Smooth muscle cell (in vitro differentiated cells): ENCODE results near the gene SRL. TPM values are rescaled to one million over a fixed set of nuclear protein-coding genes. Genes with fewer than 3 reads are reported as not detected.

Experiments used
- DNase-seq: peaks from one replicate; lab custom pipeline; 2025; ENCODE audit not compliant: unreplicated experiment; lab: John Stamatoyannopoulos, UW
- H2AFZ ChIP-seq: fragments of 200-600 bp; sonication (generic); 2 replicates; pipeline ENCODE4 v1.6.0; 2016; ENCODE audit warnings: antibody characterized with exemption, low read depth, mild to moderate bottlenecking
- H3F3A ChIP-seq: fragments of 200-600 bp; sonication (generic); 2 replicates; pipeline ENCODE4 v1.6.0; 2017; ENCODE audit warnings: antibody characterized with exemption, low read depth
- H3K27ac ChIP-seq: fragments of 200-600 bp; sonication (generic); 2 replicates; pipeline ENCODE4 v1.5.1; 2016; ENCODE audit warnings: low read depth, mild to moderate bottlenecking
- H3K27me3 ChIP-seq: fragments of 200-600 bp; sonication (generic); 2 replicates; pipeline ENCODE4 v1.6.1; 2016; ENCODE audit warnings: low read depth, mild to moderate bottlenecking
- H3K36me3 ChIP-seq: fragments of 200-600 bp; sonication (generic); 2 replicates; pipeline ENCODE4 v1.5.1; 2016; ENCODE audit warnings: low read depth
- H3K4me1 ChIP-seq: fragments of 200-600 bp; sonication (generic); 2 replicates; pipeline ENCODE4 v1.5.1; 2016; ENCODE audit warnings: low read depth
- H3K4me2 ChIP-seq: fragments of 200-600 bp; sonication (generic); 2 replicates; pipeline ENCODE4 v1.6.0; 2016; ENCODE audit warnings: mild to moderate bottlenecking
- H3K4me3 ChIP-seq: fragments of 200-600 bp; sonication (generic); 2 replicates; pipeline ENCODE4 v1.5.1; 2016; ENCODE audit warnings: mild to moderate bottlenecking
- H3K79me2 ChIP-seq: fragments of 200-600 bp; sonication (generic); 2 replicates; pipeline ENCODE4 v1.6.0; 2016; ENCODE audit warnings: low read depth, mild to moderate bottlenecking
- H3K9ac ChIP-seq: fragments of 200-600 bp; sonication (generic); 2 replicates; pipeline ENCODE4 v1.6.0; 2016; ENCODE audit warnings: low read depth
- H3K9me3 ChIP-seq: fragments of 200-600 bp; sonication (generic); replicated peaks from 2 replicates; pipeline ENCODE4 v1.5.1; 2016; ENCODE audit warnings: low read depth
- H4K20me1 ChIP-seq: fragments of 200-600 bp; sonication (generic); 2 replicates; pipeline ENCODE4 v1.6.0; 2016; ENCODE audit warnings: low read depth
- WGBS: methylation state at CpG from one replicate; pipeline ENCODE4 v1.1.7; 2016; ENCODE audit warnings: low lambda C conversion rate; 5-methylcytosine and 5-hydroxymethylcytosine counted together
- polyA plus RNA-seq: library from polyadenylated mRNA; unstranded; fragments of >200 nt; fragmentation: Nextera tagmentation; extraction: Ambion mirVana; gene quantifications from 2 replicates; pipeline ENCODE4 v1.2.1, GENCODE V29; 2016
- total RNA-seq: library from RNA; depleted of rRNA; stranded (reverse); fragments of >200 nt; gene quantifications from 2 replicates; pipeline ENCODE4 v1.2.3, GENCODE V29; 2014
- TF ChIP-seq, protein P1 (sequence below): fragments of 200-600 bp; sonication (generic); IDR thresholded peaks from 2 replicates; pipeline ENCODE4 v1.5.1; 2017; ENCODE audit warnings: borderline replicate concordance, mild to moderate bottlenecking, antibody characterized with exemption; ENCODE audit not compliant: insufficient read depth, poor library complexity, severe bottlenecking

SRL gene
- total and polyA plus RNA-seq, 2 experiments from 2014 or later, result not detected

DNA sequence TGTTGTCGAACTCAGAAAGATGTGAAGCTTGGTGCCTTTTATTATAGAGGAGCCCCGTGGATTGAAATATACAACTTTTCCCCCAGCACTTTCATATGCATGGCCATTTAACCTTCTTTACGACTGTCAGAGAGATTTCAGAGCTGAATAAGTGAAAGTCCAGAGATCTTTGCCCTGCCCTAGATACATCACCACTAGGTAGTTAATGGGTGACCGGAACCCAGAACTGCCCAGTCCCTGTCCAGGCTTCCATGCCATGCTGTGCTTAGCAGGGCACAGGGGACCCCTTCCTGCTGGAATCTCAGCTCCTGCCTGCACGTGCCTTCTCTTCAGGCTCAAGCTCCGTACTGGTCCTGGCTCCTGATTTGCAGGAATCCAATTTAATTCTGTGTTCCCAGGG, 32.2 kb downstream of the SRL start:
- Histone ChIP-seq H2AFZ (no peak overlapping the region), H3K4me3 (no peak overlapping the region), H3K9ac (no peak overlapping the region), H3K27me3 (no peaks in the 10 kb centered on the region), H3K27ac (no peak overlapping the region), H3F3A (no peaks in the 10 kb centered on the region), H4K20me1 (no peaks in the 10 kb centered on the region), H3K4me1 (no peaks in the 10 kb centered on the region), H3K4me2 (no peak overlapping the region), H3K9me3 (no peaks in the 10 kb centered on the region), H3K79me2 (no peaks in the 10 kb centered on the region), H3K36me3 (no peaks in the 10 kb centered on the region)
- TF ChIP-seq, protein P1, sequence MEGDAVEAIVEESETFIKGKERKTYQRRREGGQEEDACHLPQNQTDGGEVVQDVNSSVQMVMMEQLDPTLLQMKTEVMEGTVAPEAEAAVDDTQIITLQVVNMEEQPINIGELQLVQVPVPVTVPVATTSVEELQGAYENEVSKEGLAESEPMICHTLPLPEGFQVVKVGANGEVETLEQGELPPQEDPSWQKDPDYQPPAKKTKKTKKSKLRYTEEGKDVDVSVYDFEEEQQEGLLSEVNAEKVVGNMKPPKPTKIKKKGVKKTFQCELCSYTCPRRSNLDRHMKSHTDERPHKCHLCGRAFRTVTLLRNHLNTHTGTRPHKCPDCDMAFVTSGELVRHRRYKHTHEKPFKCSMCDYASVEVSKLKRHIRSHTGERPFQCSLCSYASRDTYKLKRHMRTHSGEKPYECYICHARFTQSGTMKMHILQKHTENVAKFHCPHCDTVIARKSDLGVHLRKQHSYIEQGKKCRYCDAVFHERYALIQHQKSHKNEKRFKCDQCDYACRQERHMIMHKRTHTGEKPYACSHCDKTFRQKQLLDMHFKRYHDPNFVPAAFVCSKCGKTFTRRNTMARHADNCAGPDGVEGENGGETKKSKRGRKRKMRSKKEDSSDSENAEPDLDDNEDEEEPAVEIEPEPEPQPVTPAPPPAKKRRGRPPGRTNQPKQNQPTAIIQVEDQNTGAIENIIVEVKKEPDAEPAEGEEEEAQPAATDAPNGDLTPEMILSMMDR, result no peak
- 83% methylated on average over 6 of the region's 6 CpGs for WGBS
- no peak for DNase-seq

DNA sequence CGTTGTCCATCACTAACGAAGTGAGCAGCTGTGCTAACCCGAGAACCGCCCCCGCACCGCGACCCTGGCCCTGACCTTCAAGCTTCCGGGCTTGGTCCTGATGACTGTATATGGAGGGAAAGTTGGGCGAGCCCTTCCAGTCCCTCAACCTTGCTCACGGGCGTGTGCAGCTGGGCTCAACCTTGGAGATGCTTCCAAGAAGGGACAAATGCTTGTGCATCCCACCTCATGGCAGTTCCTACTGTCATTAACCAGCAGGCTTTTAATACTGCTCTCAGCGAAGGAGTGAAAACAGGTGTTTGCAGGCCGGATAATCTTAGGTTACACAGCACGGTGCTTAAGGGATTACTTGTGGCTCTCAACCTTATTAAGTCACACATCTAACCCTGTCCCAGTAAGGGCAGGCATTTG, 33.5 kb downstream of the SRL start:
- Histone ChIP-seq H4K20me1 (no peaks in the 10 kb centered on the region), H3K27ac (no peak overlapping the region), H3K79me2 (no peaks in the 10 kb centered on the region), H3K9ac (no peak overlapping the region), H2AFZ (no peak overlapping the region), H3K9me3 (no peaks in the 10 kb centered on the region), H3F3A (no peaks in the 10 kb centered on the region), H3K27me3 (no peaks in the 10 kb centered on the region), H3K4me2 (no peak overlapping the region), H3K4me1 (no peaks in the 10 kb centered on the region), H3K4me3 (no peak overlapping the region), H3K36me3 (no peaks in the 10 kb centered on the region)
- TF ChIP-seq, protein P1, result no peak
- 94% methylated on average over 14 of the region's 14 CpGs for WGBS
- DNase-seq, result no peak

DNA sequence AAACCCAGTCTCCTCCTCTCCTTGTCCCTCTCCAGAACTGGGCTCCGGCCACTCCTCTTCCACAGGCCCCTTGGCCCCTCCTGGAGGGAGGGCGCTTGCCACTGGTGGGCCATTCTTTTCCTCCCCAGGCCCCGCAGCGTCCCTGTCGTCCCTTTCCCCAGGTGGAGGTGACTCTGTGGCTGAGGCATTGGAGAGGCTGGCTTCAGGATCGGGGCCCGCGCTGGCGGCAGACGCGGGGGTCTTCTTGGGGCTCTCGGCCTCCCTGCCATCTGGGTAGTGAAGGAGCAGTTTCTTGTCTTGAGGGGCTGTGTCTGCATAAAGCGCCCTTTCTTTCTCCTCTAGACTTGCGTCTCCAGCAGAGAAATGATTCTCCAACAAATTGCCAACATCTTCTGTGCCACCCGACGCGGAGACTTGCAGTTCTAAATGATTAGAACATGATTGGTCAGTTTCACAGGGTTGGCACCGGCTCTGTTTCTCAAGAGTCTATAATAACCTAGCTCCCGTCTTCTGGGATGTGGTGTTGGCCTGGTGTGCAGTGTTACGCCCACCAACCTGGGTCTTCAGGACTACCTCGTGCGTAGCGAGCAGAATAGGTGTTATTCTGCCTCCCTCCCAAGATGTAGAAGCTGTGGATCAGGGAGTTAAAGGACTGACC, 34.1 kb downstream of the SRL start:
- no peaks in the 10 kb centered on the region for H3K9me3 ChIP-seq
- no peak overlapping the region for H3K4me3 ChIP-seq
- H3K27ac ChIP-seq, result no peak overlapping the region
- H3K79me2 ChIP-seq, result no peaks in the 10 kb centered on the region
- no peak overlapping the region for H3K4me2 ChIP-seq
- 91% methylated on average over 23 of the region's 23 CpGs for WGBS
- TF ChIP-seq, protein P1, result no peak
- H3K9ac ChIP-seq, result no peak overlapping the region
- H3K4me1 ChIP-seq, result no peaks in the 10 kb centered on the region
- H2AFZ ChIP-seq, result no peak overlapping the region
- H3K27me3 ChIP-seq, result no peaks in the 10 kb centered on the region
- no peak for DNase-seq
- H3K36me3 ChIP-seq, result no peaks in the 10 kb centered on the region
- no peaks in the 10 kb centered on the region for H4K20me1 ChIP-seq
- no peaks in the 10 kb centered on the region for H3F3A ChIP-seq

DNA sequence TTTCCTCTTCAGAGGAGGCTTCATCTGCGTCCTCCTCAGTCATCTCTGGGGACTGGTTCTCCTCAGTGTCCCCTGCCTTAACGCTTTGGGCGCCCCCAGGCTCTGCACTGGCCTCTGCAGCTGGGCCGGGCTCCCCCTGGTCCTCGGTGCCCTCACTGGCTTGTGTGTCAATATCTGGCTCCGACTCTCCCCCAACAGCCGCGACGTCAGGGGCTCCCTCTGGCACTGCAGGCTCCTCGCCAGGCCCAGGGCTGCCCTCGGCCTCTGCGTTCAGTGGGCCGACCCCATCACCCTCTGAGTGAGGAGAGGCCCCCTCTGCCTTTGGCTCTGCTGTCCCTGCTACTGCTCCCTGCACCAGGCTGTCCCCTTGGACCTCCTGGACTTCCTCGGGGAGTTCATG, 34.7 kb downstream of the SRL start:
- H3K27me3 ChIP-seq, result no peaks in the 10 kb centered on the region
- DNase-seq, result no peak
- H3K4me1 ChIP-seq, result no peaks in the 10 kb centered on the region
- H4K20me1 ChIP-seq, result no peaks in the 10 kb centered on the region
- no peak overlapping the region for H2AFZ ChIP-seq
- H3K79me2 ChIP-seq, result no peaks in the 10 kb centered on the region
- no peaks in the 10 kb centered on the region for H3K9me3 ChIP-seq
- TF ChIP-seq, protein P1, result no peak
- 89% methylated on average over 14 of the region's 14 CpGs for WGBS
- no peak overlapping the region for H3K4me3 ChIP-seq
- no peak overlapping the region for H3K4me2 ChIP-seq
- no peak overlapping the region for H3K9ac ChIP-seq
- H3K27ac ChIP-seq, result no peak overlapping the region
- H3K36me3 ChIP-seq, result no peaks in the 10 kb centered on the region
- no peaks in the 10 kb centered on the region for H3F3A ChIP-seq
